HCT116 (cell line): ENCODE results near the gene CFAP53.

Experiments
- ATF3 ChIP-seq: IDR thresholded peaks from 2 replicates; pipeline ENCODE4 v1.6.1; 2012
- CEBPB ChIP-seq: IDR thresholded peaks from 2 replicates; pipeline ENCODE4 v1.6.1; 2012; ENCODE audit warnings: low read depth
- ELF1 ChIP-seq: IDR thresholded peaks from 2 replicates; pipeline ENCODE4 v1.6.1; 2012; ENCODE audit warnings: low read depth, borderline replicate concordance
- EZH2 ChIP-seq: fragments of 200-600 bp; sonication (generic); IDR thresholded peaks from 2 replicates; pipeline ENCODE4 v1.6.1; 2017; ENCODE audit warnings: antibody characterized with exemption, mixed run types
- EZH2phosphoT487 ChIP-seq: fragments of 200-600 bp; IDR thresholded peaks from 2 replicates; pipeline ENCODE4 v1.6.1; 2018; ENCODE audit warnings: antibody characterized with exemption, borderline replicate concordance
- FOSL1 ChIP-seq: IDR thresholded peaks from 2 replicates; pipeline ENCODE4 v1.6.1; 2012; ENCODE audit warnings: low read depth
- MAX ChIP-seq: IDR thresholded peaks from 2 replicates; pipeline ENCODE4 v1.6.1; 2012
- POLR2A ChIP-seq: IDR thresholded peaks from 2 replicates; pipeline ENCODE4 v1.7.0; 2011; ENCODE audit warnings: borderline replicate concordance; ENCODE audit not compliant: insufficient read depth, insufficient read length; ENCODE audit errors: extremely low read depth
- POLR2AphosphoS5 ChIP-seq: IDR thresholded peaks from 2 replicates; pipeline ENCODE4 v1.6.1; 2011; ENCODE audit warnings: mild to moderate bottlenecking, low read depth, low read length, moderate library complexity
- ZBTB33 ChIP-seq: IDR thresholded peaks from 2 replicates; pipeline ENCODE4 v1.6.1; 2011; ENCODE audit warnings: mild to moderate bottlenecking, low read length, moderate library complexity; ENCODE audit not compliant: insufficient replicate concordance; ENCODE audit errors: extremely low read depth
- TF ChIP-seq, protein P1 (sequence below), 3 experiments: fragments of 200-600 bp in 1 of 3; sonication (generic) in 1 of 3; IDR thresholded peaks in 2 of 3; conservative IDR thresholded peaks in 1 of 3; 2 replicates each; pipeline ENCODE4 v1.5.1; 2012 to 2017; ENCODE audit warnings: low read depth in 2 of 3, low read length in 2 of 3, antibody characterized with exemption in 1 of 3, borderline replicate concordance in 1 of 3, control low read depth in 1 of 3, mild to moderate bottlenecking in 1 of 3, mixed read lengths in 1 of 3, mixed run types in 1 of 3, moderate library complexity in 1 of 3; ENCODE audit not compliant: insufficient read depth in 1 of 3
- TF ChIP-seq, protein P2 (sequence below): IDR thresholded peaks from 2 replicates; pipeline ENCODE4 v1.6.1; 2012; ENCODE audit warnings: low read depth

GRCh38 chr18:50313031-50313607 is 46.8 kb upstream of the CFAP53 start:
- TF ChIP-seq, protein P1, sequence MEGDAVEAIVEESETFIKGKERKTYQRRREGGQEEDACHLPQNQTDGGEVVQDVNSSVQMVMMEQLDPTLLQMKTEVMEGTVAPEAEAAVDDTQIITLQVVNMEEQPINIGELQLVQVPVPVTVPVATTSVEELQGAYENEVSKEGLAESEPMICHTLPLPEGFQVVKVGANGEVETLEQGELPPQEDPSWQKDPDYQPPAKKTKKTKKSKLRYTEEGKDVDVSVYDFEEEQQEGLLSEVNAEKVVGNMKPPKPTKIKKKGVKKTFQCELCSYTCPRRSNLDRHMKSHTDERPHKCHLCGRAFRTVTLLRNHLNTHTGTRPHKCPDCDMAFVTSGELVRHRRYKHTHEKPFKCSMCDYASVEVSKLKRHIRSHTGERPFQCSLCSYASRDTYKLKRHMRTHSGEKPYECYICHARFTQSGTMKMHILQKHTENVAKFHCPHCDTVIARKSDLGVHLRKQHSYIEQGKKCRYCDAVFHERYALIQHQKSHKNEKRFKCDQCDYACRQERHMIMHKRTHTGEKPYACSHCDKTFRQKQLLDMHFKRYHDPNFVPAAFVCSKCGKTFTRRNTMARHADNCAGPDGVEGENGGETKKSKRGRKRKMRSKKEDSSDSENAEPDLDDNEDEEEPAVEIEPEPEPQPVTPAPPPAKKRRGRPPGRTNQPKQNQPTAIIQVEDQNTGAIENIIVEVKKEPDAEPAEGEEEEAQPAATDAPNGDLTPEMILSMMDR (IDR thresholded peaks at IDR 0.05 in 2 of 3, conservative IDR thresholded peaks at IDR 0.05 in 1 of 3; ENCODE audit: borderline replicate concordance in 1 of 3, insufficient read depth in 1 of 3, low read depth in 2 of 3, low read length in 2 of 3) = no peak
- TF ChIP-seq ATF3 = no peak
- TF ChIP-seq MAX = no peak
- TF ChIP-seq ELF1 = no peak
- TF ChIP-seq, protein P2, sequence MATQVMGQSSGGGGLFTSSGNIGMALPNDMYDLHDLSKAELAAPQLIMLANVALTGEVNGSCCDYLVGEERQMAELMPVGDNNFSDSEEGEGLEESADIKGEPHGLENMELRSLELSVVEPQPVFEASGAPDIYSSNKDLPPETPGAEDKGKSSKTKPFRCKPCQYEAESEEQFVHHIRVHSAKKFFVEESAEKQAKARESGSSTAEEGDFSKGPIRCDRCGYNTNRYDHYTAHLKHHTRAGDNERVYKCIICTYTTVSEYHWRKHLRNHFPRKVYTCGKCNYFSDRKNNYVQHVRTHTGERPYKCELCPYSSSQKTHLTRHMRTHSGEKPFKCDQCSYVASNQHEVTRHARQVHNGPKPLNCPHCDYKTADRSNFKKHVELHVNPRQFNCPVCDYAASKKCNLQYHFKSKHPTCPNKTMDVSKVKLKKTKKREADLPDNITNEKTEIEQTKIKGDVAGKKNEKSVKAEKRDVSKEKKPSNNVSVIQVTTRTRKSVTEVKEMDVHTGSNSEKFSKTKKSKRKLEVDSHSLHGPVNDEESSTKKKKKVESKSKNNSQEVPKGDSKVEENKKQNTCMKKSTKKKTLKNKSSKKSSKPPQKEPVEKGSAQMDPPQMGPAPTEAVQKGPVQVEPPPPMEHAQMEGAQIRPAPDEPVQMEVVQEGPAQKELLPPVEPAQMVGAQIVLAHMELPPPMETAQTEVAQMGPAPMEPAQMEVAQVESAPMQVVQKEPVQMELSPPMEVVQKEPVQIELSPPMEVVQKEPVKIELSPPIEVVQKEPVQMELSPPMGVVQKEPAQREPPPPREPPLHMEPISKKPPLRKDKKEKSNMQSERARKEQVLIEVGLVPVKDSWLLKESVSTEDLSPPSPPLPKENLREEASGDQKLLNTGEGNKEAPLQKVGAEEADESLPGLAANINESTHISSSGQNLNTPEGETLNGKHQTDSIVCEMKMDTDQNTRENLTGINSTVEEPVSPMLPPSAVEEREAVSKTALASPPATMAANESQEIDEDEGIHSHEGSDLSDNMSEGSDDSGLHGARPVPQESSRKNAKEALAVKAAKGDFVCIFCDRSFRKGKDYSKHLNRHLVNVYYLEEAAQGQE = no peak
- no peak for TF ChIP-seq POLR2A
- no peak for TF ChIP-seq FOSL1
- TF ChIP-seq EZH2phosphoT487 = no peak
- TF ChIP-seq EZH2 = no peak
- TF ChIP-seq ZBTB33 = no peak
- no peak for TF ChIP-seq CEBPB
- TF ChIP-seq POLR2AphosphoS5 = no peak
